NCI-H446 treated with DMSO at 0.1 percent for 48 hours (cell line): ENCODE measurements around the gene ANKRD12.

Experiments used
- DNase-seq: peaks from one replicate; lab custom pipeline; 2025; lab: John Stamatoyannopoulos, UW

Gene ANKRD12

GRCh38 chr18:9106800-9107584 lies 29.6 kb upstream of the ANKRD12 start:
- DNase-seq, result no peak

- DNase-seq, result no peak
These were observed 27.7 kb upstream of the ANKRD12 start for GRCh38 chr18:9108911-9109310.

GRCh38 chr18:9109523-9109922 lies 27.1 kb upstream of the ANKRD12 start:
- no peak for DNase-seq

- no peak for DNase-seq
These were observed 23.0 kb upstream of the ANKRD12 start for GRCh38 chr18:9113468-9114149.

- DNase-seq, result no peak
These were observed 20.6 kb upstream of the ANKRD12 start for GRCh38 chr18:9115984-9116383.

GRCh38 chr18:9117980-9118841 lies 18.4 kb upstream of the ANKRD12 start:
- DNase-seq, result no peak

- no peak for DNase-seq
These were observed 15.8 kb upstream of the ANKRD12 start for GRCh38 chr18:9120796-9121195.

- DNase-seq, result no peak
These were observed 13.1 kb upstream of the ANKRD12 start for GRCh38 chr18:9123520-9123919.

- DNase-seq, result no peak
These were observed 11.8 kb upstream of the ANKRD12 start for GRCh38 chr18:9124824-9125223.

GRCh38 chr18:9126337-9126736 lies 10.2 kb upstream of the ANKRD12 start:
- no peak for DNase-seq

GRCh38 chr18:9130195-9130594 lies 6.4 kb upstream of the ANKRD12 start:
- DNase-seq, result no peak

GRCh38 chr18:9130806-9131205 lies 5.8 kb upstream of the ANKRD12 start:
- DNase-seq, result no peak

- no peak for DNase-seq
These were observed 4.0 kb upstream of the ANKRD12 start for GRCh38 chr18:9132628-9133027.

GRCh38 chr18:9133225-9133624 lies 3.4 kb upstream of the ANKRD12 start:
- DNase-seq, result no peak

GRCh38 chr18:9135081-9135911 lies 1.3 kb upstream of the ANKRD12 start:
- no peak for DNase-seq

GRCh38 chr18:9135912-9136314 lies 668 bp upstream of the ANKRD12 start:
- no peak for DNase-seq

GRCh38 chr18:9137168-9138066 lies 836 bp downstream of the ANKRD12 start:
- peak; percentile 45 for DNase-seq

GRCh38 chr18:9139400-9140039 lies 2.9 kb downstream of the ANKRD12 start:
- DNase-seq, result no peak

GRCh38 chr18:9140381-9140780 lies 3.8 kb downstream of the ANKRD12 start:
- no peak for DNase-seq

- DNase-seq, result no peak
These were observed 4.4 kb downstream of the ANKRD12 start for GRCh38 chr18:9140984-9141383.
